ACC112 (cell line): ENCODE data around the gene ACVR2B.

Experiments used
- H2AFZ ChIP-seq: fragments of 200-600 bp; sonication (generic); one replicate; pipeline ENCODE4 v1.6.0; 2017; ENCODE audit warnings: antibody characterized with exemption, low read length; ENCODE audit not compliant: unreplicated experiment
- H3K27ac ChIP-seq: fragments of 200-600 bp; sonication (generic); 2 replicates; pipeline ENCODE4 v1.5.1; 2014; ENCODE audit warnings: low read depth, mild to moderate bottlenecking, antibody characterized with exemption, low read length, moderate library complexity
- H3K27me3 ChIP-seq: fragments of 200-600 bp; sonication (generic); 2 replicates; pipeline ENCODE4 v1.6.1; 2014; ENCODE audit warnings: mild to moderate bottlenecking, antibody characterized with exemption, low read length, moderate library complexity, mixed read lengths; ENCODE audit not compliant: insufficient read depth
- H3K36me3 ChIP-seq: fragments of 200-600 bp; sonication (generic); 2 replicates; pipeline ENCODE4 v1.6.1; 2016; ENCODE audit warnings: mild to moderate bottlenecking, antibody characterized with exemption, low read length, moderate library complexity, mixed read lengths; ENCODE audit not compliant: insufficient read depth
- H3K4me1 ChIP-seq: fragments of 200-600 bp; sonication (generic); one replicate; pipeline ENCODE4 v1.6.1; 2016; ENCODE audit warnings: low read length, mixed read lengths; ENCODE audit not compliant: insufficient read depth, unreplicated experiment, control insufficient read depth
- H3K4me3 ChIP-seq: fragments of 200-600 bp; sonication (generic); 2 replicates; pipeline ENCODE4 v1.5.1; 2014; ENCODE audit warnings: mild to moderate bottlenecking, low read depth, low read length
- H3K79me2 ChIP-seq: fragments of 200-600 bp; sonication (generic); one replicate; pipeline ENCODE4 v1.6.0; 2016; ENCODE audit warnings: low read length; ENCODE audit not compliant: control insufficient read depth, unreplicated experiment, insufficient read depth

The ACVR2B gene

DNA sequence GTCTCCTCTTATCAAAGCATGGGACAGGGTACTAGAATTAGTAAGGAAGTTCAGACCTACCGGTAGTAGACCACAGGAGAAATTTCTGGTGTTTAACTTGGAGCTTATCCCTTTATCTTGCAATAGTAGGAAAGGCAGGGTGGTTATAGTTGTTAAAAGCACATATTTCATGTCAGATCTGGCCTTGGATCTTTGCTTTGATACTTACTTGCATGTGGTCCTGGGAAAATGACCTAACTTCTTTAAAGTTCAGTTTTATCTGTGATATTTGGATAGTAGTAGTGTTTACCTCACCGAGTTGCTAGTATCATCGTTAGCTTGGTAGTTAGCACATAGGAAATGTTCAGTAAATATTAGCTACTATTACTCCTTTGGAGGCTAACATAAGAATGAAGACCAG is 57.9 kb downstream of the ACVR2B start:
- Histone ChIP-seq H3K4me3 (no peak overlapping the region), H3K79me2 (no peaks in the 10 kb centered on the region), H3K36me3 (peaks cover 23% of the 10 kb centered on the region), H3K27ac (no peak overlapping the region), H3K27me3 (no peaks in the 10 kb centered on the region), H3K4me1 (no peaks in the 10 kb centered on the region), H2AFZ (no peak overlapping the region)

GRCh38 chr3:38515367-38515766 is 61.7 kb downstream of the ACVR2B start:
- no peaks in the 10 kb centered on the region for H3K27me3 ChIP-seq
- H3K36me3 ChIP-seq: peaks cover 26% of the 10 kb centered on the region
- H3K27ac ChIP-seq: no peak overlapping the region
- no peaks in the 10 kb centered on the region for H3K79me2 ChIP-seq
- H3K4me3 ChIP-seq: no peak overlapping the region
- H3K4me1 ChIP-seq: no peaks in the 10 kb centered on the region
- no peak overlapping the region for H2AFZ ChIP-seq

DNA sequence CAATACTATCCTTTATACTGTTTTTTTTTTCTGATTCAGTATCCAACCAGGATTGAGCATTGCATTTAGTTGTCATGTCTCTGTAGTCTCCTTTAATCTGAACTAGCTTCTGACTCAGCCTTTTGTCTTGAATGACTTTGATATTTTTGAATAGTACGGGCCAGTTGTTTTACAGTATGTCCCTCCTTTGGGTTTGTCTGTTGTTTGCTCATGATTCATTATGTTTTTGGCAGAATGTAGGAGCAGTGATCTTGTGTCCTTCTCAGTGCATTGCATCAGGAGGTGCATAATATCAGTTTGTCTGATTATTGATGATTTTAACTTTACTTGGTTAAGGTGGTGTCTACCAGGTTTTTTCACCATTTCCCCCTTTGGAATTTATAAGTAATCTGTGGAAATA is 63.0 kb downstream of the ACVR2B start:
- Histone ChIP-seq H2AFZ (no peak overlapping the region), H3K4me1 (no peaks in the 10 kb centered on the region), H3K27me3 (no peaks in the 10 kb centered on the region), H3K27ac (no peak overlapping the region), H3K79me2 (no peaks in the 10 kb centered on the region), H3K36me3 (peaks cover 26% of the 10 kb centered on the region), H3K4me3 (no peak overlapping the region)

GRCh38 chr3:38519000-38519399 is 65.3 kb downstream of the ACVR2B start:
- peaks cover 4% of the 10 kb centered on the region for H3K4me1 ChIP-seq
- H3K27ac ChIP-seq: no peak overlapping the region
- no peaks in the 10 kb centered on the region for H3K79me2 ChIP-seq
- H2AFZ ChIP-seq: no peak overlapping the region
- H3K36me3 ChIP-seq: peaks cover 27% of the 10 kb centered on the region
- no peak overlapping the region for H3K4me3 ChIP-seq
- H3K27me3 ChIP-seq: no peaks in the 10 kb centered on the region

DNA sequence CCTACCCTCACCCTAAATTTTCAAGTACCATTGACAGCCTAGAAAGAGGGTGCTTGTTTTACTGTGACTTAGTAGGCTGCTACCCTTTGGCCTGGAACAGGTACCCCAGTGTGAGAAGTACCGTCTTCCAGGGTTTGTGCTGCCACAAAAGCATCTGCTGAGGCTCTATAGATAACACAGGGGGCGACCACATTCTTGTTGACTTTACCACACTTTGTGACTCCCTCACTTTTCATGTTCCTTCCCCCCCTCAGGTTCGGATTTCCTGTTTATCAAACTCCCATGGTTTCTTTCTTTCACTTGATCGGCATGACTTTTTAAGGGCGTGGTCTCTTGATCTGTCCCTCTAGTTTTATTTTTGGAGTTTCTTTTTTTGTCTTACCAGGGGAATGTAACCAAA is 66.0 kb downstream of the ACVR2B start:
- Histone ChIP-seq H3K4me3 (no peak overlapping the region), H3K27ac (no peak overlapping the region)

DNA sequence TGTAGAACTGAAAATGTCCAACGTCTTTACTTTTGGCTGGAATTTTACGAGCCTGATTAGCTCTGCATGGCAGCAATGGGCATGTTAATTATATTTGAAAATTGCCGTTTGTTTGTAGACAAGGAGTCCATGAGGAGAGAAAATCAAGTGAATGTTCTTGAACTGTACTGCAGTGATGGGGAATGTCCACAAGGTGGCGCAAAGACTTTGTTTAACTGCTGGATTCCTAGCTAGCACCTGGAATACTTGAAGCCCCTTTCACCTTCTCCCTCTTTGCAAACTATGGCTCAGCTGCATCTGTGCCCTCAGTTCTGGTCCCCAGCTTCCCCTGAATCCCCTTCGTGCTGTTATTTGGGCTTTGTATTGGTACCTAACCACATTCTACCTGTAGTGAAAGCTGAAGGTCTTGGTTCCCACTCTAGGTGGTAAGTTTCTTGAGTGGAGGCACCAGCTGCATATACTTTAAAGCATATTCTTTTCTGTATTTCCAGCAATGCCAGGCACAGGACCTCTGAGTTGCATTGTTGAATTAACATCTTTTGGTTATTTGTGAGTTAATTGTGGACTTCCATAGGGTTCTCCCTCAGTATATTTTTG is 67.8 kb downstream of the ACVR2B start:
- H3K79me2 ChIP-seq: no peaks in the 10 kb centered on the region
- H3K27ac ChIP-seq: no peak overlapping the region
- H3K27me3 ChIP-seq: no peaks in the 10 kb centered on the region
- peaks cover 26% of the 10 kb centered on the region for H3K36me3 ChIP-seq
- no peak overlapping the region for H3K4me3 ChIP-seq
- no peak overlapping the region for H2AFZ ChIP-seq
- H3K4me1 ChIP-seq: peaks cover 4% of the 10 kb centered on the region

More for the DNA sequence above, 66.0 kb downstream of the ACVR2B start:
- Histone ChIP-seq H2AFZ (no peak overlapping the region), H3K79me2 (no peaks in the 10 kb centered on the region), H3K4me1 (peaks cover 4% of the 10 kb centered on the region), H3K27me3 (no peaks in the 10 kb centered on the region), H3K36me3 (peaks cover 31% of the 10 kb centered on the region)

DNA sequence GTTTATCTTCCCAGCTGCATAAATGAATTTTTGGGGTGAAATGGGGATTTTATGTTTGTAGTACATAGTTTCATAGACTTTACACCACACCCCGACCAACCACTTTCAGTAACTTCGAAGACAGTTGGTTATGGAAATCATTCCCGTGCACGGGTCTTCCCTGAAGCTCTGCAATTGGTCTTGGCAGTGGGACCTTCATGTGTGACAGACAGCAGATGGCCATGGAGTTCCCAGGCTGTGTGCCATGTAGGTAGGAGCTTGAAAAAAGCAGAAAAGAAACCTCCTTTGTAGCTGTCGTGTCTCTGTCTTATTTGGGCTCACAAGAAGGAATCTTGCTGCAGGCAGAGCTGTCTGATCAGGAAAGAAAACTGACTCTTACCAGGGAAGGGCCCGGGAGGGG is 68.3 kb downstream of the ACVR2B start:
- H3K36me3 ChIP-seq: peaks cover 21% of the 10 kb centered on the region
- H3K27me3 ChIP-seq: no peaks in the 10 kb centered on the region

DNA sequence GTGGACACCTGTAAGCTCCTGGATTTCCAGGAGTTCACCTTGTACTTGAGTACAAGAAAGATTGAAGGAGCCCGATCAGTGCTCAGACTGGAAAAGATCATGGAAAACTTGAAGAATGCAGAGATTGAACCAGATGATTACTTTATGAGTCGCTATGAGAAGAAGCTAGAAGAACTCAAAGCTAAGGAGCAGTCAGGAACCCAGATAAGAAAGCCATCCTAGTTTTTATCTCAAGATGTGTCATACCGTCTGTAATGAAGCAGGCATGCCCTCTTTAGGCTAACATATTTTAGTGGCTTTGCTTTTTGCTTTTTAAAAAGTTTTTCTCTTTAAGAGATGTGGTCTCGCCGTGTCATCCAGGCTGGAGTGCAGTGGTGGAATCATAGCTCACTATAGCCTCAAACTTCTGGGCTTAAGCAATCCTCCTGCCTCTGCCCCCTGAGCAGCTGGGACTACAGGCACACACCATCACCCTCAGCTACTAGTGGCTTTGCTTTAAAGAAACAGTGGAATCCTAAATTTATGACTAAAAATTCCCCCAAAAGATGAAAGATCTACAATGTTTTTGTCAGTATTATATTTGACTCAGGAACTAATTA is 70.5 kb downstream of the ACVR2B start:
- Histone ChIP-seq H2AFZ (no peak overlapping the region), H3K27me3 (no peaks in the 10 kb centered on the region), H3K79me2 (no peaks in the 10 kb centered on the region), H3K36me3 (peaks cover 23% of the 10 kb centered on the region), H3K4me3 (no peak overlapping the region), H3K4me1 (peaks cover 4% of the 10 kb centered on the region), H3K27ac (no peak overlapping the region)

More for the DNA sequence above, 68.3 kb downstream of the ACVR2B start:
- Histone ChIP-seq H3K4me3 (no peak overlapping the region), H3K27ac (no peak overlapping the region), H3K79me2 (no peaks in the 10 kb centered on the region), H2AFZ (no peak overlapping the region), H3K4me1 (peaks cover 4% of the 10 kb centered on the region)

GRCh38 chr3:38526792-38527191 is 73.1 kb downstream of the ACVR2B start:
- Histone ChIP-seq H3K4me3 (no peak overlapping the region), H3K27me3 (no peaks in the 10 kb centered on the region), H3K4me1 (peaks cover 4% of the 10 kb centered on the region), H3K79me2 (no peaks in the 10 kb centered on the region), H3K36me3 (peaks cover 18% of the 10 kb centered on the region), H2AFZ (no peak overlapping the region), H3K27ac (no peak overlapping the region)

DNA sequence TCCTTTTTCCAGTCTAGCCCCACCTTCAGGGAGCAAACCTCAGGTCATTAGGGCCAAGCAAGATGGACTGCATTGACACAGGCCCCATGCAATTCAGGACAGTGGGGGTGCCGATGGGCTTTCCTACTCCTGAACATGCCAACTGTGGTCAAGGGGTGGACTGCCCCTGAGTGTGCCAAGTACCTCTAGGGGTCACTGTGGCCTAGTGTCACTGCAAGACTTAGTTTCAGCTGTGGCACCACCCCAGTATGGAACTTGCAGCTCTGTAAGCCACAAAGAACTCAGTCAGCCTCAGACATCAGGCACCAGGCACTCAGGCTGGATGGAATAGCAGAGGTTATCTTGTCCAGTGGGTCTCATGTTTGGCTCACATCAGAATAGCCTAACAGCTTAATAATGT is 74.8 kb downstream of the ACVR2B start:
- Histone ChIP-seq H3K27ac (no peak overlapping the region), H3K4me3 (no peak overlapping the region), H3K27me3 (no peaks in the 10 kb centered on the region), H3K4me1 (peaks cover 4% of the 10 kb centered on the region), H2AFZ (no peak overlapping the region), H3K36me3 (peaks cover 18% of the 10 kb centered on the region; the same call in 1 of the 2 replicates), H3K79me2 (no peaks in the 10 kb centered on the region)

DNA sequence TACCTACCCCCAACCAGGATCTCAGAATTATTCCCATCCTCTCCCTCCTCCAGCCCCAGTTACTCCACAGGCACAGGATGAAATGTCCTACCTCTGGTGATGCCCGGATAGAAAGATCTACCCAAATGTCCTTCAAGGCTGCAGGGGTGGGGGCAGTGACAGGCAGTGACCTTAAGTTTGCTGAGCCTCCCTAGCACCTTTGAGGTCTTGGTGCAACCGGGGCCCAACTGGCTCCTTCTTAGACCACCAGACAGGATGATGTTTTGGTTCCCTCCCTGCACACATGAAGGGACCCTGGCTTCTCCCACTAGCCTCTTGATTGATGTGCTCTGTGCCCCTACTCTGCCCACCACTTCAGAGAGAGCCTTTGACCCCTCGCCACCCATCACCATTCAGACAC is 78.8 kb downstream of the ACVR2B start:
- Histone ChIP-seq H3K79me2 (no peaks in the 10 kb centered on the region), H3K36me3 (peaks cover 6% of the 10 kb centered on the region; the same call in 1 of the 2 replicates), H3K27ac (no peak overlapping the region), H2AFZ (no peak overlapping the region), H3K27me3 (no peaks in the 10 kb centered on the region), H3K4me1 (no peaks in the 10 kb centered on the region), H3K4me3 (no peak overlapping the region)
